ENCODE measurements around the gene REPS2. TPM values are rescaled to one million over a fixed set of nuclear protein-coding genes. Genes with fewer than 3 reads are reported as not detected.

REPS2 gene
- total RNA-seq, 1 experiment from 2014 or later, result 0.04 TPM

GRCh38 chrX:17098516-17099247 is 152.2 kb downstream of the REPS2 start:
- peaks cover 48% of the 10 kb centered on the region for H3K27me3 ChIP-seq (replicated peaks; ENCODE audit: insufficient read depth, low read depth, low read length, poor library complexity)
- no peak for DNase-seq (ENCODE audit: low spot score)
- no peaks in the 10 kb centered on the region for H3K9me3 ChIP-seq (ENCODE audit: low read depth, low read length, poor library complexity, severe bottlenecking)
- H3K27ac ChIP-seq (ENCODE audit: low read depth, low read length, poor library complexity, severe bottlenecking), result no peak overlapping the region
- intact Hi-C loops (cut with micrococcal nuclease; ENCODE audit: unreplicated experiment), result no loop called here
- no peak overlapping the region for H3K4me3 ChIP-seq (ENCODE audit: low read depth, low read length, poor library complexity, severe bottlenecking)
- ChIA-PET POLR2A (ENCODE audit: low non-redundant PET) (interaction anchor here (0.6 kb wide), 1 partner anchor 593 kb away, joined by 5 read pairs; no protein-coding TSS in a partner anchor), CTCF (no interaction called here)
- no peaks in the 10 kb centered on the region for H3K36me3 ChIP-seq (ENCODE audit: insufficient read depth, low read length, poor library complexity, severe bottlenecking)
- no TSS peak for BruUV-seq (replicated peaks)
- no peaks in the 10 kb centered on the region for H3K4me1 ChIP-seq (ENCODE audit: insufficient read depth, low read length, poor library complexity, severe bottlenecking)
- no peak for TF ChIP-seq CTCF (conservative IDR thresholded peaks at IDR 0.05; ENCODE audit: low read depth, low read length)
- no peak for TF ChIP-seq EZH2 (IDR thresholded peaks at IDR 0.05; ENCODE audit: borderline replicate concordance, low read depth, low read length, poor library complexity, severe bottlenecking)

GRCh38 chrX:17104433-17104832 is 158.0 kb downstream of the REPS2 start:
- no peak overlapping the region for H3K4me3 ChIP-seq (ENCODE audit: low read depth, low read length, poor library complexity, severe bottlenecking)
- intact Hi-C loops (cut with micrococcal nuclease; ENCODE audit: unreplicated experiment), result no loop called here
- POLR2A ChIA-PET (ENCODE audit: low non-redundant PET), result no interaction called here
- peaks cover 9% of the 10 kb centered on the region for H3K27me3 ChIP-seq (replicated peaks; ENCODE audit: insufficient read depth, low read depth, low read length, poor library complexity)
- H3K9me3 ChIP-seq (ENCODE audit: low read depth, low read length, poor library complexity, severe bottlenecking), result no peaks in the 10 kb centered on the region
- H3K36me3 ChIP-seq (ENCODE audit: insufficient read depth, low read length, poor library complexity, severe bottlenecking), result no peaks in the 10 kb centered on the region
- H3K27ac ChIP-seq (ENCODE audit: low read depth, low read length, poor library complexity, severe bottlenecking), result no peak overlapping the region
- no peaks in the 10 kb centered on the region for H3K4me1 ChIP-seq (ENCODE audit: insufficient read depth, low read length, poor library complexity, severe bottlenecking)
- CTCF ChIA-PET, result no interaction called here
- BruUV-seq (replicated peaks), result no TSS peak
- no peak for DNase-seq (ENCODE audit: low spot score)
- TF ChIP-seq EZH2 (IDR thresholded peaks at IDR 0.05; ENCODE audit: borderline replicate concordance, low read depth, low read length, poor library complexity, severe bottlenecking) (no peak), CTCF (conservative IDR thresholded peaks at IDR 0.05; ENCODE audit: low read depth, low read length) (no peak)

- CTCF ChIA-PET, result no interaction called here
- Histone ChIP-seq H3K4me3 (ENCODE audit: low read depth, low read length, poor library complexity, severe bottlenecking) (no peak overlapping the region), H3K27ac (ENCODE audit: low read depth, low read length, poor library complexity, severe bottlenecking) (no peak overlapping the region), H3K36me3 (ENCODE audit: insufficient read depth, low read length, poor library complexity, severe bottlenecking) (no peaks in the 10 kb centered on the region), H3K4me1 (ENCODE audit: insufficient read depth, low read length, poor library complexity, severe bottlenecking) (no peaks in the 10 kb centered on the region), H3K9me3 (ENCODE audit: low read depth, low read length, poor library complexity, severe bottlenecking) (no peaks in the 10 kb centered on the region), H3K27me3 (replicated peaks; ENCODE audit: insufficient read depth, low read depth, low read length, poor library complexity) (no peaks in the 10 kb centered on the region)
- POLR2A ChIA-PET (ENCODE audit: low non-redundant PET), result no interaction called here
- no peak for TF ChIP-seq CTCF (conservative IDR thresholded peaks at IDR 0.05; ENCODE audit: low read depth, low read length)
- TF ChIP-seq EZH2 (IDR thresholded peaks at IDR 0.05; ENCODE audit: borderline replicate concordance, low read depth, low read length, poor library complexity, severe bottlenecking), result no peak
- intact Hi-C loops (cut with micrococcal nuclease; ENCODE audit: unreplicated experiment), result loop anchor here (5.0 kb wide), 1 partner anchor 571 kb away; no protein-coding TSS in a partner anchor
- no TSS peak for BruUV-seq (replicated peaks)
- DNase-seq (ENCODE audit: low spot score), result no peak
These were observed 174.4 kb downstream of the REPS2 start for GRCh38 chrX:17120816-17121215.

All from A673 (cell line).